ENCODE measurements around the gene ABLIM3.

ABLIM3 gene

DNA sequence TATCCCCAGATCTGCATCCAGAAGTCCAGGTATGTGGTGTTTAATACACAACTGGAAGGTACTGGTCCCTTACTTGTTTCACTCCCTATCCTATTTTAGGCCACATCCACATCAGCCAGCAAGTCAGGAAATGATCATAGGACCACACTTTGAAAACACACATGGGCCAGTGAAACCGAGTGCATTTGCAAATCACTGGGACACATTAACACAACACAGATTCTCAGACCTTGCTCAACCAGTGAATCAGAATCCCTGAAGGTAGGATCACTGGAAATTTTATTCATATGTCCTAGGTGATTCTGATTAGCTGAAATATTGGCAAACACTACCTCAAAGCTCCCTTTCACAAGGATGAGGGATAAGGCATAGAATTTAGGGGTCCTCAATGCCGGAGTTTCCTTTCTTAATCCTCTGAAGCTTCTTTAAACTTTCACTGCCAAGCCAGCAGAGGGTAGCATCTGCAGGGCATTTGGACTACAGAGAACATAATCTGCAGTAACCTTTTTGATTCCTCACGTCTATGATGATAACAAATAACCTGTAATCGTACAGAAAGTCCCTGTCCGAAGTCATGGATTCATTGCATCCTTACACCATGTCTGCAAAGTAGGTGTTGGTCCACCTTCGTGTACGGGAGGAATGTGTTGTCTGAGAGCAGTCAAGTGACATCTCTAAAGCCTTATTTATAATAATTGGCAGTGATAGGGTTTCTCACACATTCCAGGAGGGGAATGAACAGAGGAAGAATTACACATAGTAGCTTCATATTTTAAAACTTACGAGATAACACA lies 11.0 kb upstream of the ABLIM3 start:
- CTCF ChIA-PET: interaction anchor here (1.1 to 4.8 kb wide), 3 partner anchors 9 to 28 kb away, joined by 3 to 28 read pairs (median 3); partner anchors contain the start of gene ABLIM3
- POLR2A ChIA-PET: no interaction called here

DNA sequence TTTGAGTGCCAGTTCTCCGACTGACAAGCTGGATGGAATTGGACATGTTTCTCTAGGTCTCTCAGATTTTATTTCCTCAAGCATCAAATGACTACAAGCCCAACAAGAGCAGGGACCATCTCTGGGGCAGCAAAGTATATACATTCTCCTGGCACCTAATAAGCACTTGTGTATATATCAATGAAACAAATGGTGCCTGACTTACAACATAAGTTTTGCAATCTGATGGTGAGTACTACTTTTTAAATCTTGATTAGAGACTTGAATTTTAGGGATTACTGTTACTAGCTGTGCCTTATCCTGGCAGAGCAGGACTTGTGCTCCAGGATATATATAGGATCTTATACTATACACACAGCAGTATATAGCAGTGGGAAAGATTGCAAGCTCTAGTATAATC lies 8.8 kb upstream of the ABLIM3 start:
- ChIA-PET CTCF (interaction anchor here (0.9 to 4.8 kb wide), 3 partner anchors 9 to 402 kb away, joined by 3 to 28 read pairs (median 4); partner anchors contain the start of gene ABLIM3), POLR2A (no interaction called here)
- DNase-seq (ENCODE audit: extremely low spot score): no peak
- TF ChIP-seq, protein P1, sequence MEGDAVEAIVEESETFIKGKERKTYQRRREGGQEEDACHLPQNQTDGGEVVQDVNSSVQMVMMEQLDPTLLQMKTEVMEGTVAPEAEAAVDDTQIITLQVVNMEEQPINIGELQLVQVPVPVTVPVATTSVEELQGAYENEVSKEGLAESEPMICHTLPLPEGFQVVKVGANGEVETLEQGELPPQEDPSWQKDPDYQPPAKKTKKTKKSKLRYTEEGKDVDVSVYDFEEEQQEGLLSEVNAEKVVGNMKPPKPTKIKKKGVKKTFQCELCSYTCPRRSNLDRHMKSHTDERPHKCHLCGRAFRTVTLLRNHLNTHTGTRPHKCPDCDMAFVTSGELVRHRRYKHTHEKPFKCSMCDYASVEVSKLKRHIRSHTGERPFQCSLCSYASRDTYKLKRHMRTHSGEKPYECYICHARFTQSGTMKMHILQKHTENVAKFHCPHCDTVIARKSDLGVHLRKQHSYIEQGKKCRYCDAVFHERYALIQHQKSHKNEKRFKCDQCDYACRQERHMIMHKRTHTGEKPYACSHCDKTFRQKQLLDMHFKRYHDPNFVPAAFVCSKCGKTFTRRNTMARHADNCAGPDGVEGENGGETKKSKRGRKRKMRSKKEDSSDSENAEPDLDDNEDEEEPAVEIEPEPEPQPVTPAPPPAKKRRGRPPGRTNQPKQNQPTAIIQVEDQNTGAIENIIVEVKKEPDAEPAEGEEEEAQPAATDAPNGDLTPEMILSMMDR (IDR thresholded peaks at IDR 0.05; ENCODE audit: control extremely low read depth, extremely low read depth, low read depth, missing control alignments): no peak

More for the DNA sequence above, 11.0 kb upstream of the ABLIM3 start:
- no peak for DNase-seq (ENCODE audit: extremely low spot score)
- TF ChIP-seq, protein P1 (IDR thresholded peaks at IDR 0.05; ENCODE audit: control extremely low read depth, extremely low read depth, low read depth, missing control alignments): no peak

DNA sequence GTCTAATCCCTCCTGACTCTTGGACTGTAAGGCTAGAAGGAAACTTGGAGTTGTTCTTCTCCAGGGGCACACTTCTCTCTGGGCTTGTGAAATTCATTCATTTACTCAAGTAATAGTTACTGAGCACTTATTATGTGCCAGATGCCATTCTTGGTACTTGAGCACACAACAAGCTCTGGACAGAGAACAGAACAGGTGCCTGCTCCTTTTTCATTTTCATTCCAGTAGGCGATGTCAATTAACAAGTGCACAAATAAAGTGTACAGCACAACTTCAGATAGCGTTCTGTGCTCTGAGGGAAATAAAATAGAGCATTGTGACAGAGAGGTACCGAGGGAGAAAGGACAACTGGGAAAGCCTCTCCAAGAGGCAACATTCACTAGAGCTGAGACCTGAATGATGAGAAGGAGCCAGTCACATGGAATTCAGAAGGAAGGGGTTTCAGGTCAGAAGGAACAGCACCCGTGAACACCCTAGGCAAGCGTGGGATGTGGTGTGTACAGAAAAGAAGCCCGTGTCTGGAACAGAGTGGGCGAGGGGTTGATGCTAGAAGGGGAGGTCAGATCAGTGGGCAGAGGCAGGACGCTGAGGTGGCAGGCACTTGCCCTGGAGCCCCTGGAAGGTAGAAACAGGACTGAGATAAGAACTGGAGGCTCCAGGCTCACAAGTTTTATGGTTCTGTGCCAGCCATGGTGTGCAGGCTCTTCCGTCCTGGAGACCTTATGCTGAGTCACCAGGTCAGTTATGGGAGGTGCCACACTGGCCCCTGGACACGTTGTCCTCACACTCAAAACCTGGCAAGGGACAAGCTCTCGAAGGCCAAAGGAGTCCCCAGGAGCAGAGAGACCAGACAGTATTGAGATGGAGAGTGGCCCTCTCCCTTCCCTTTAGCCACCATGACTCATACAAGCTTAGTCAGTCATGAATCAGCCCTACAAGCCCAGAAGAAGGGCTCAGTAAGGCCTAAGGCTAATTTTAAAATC lies 7.2 kb upstream of the ABLIM3 start:
- CTCF ChIA-PET: no interaction called here
- DNase-seq (ENCODE audit: extremely low spot score): no peak
- TF ChIP-seq, protein P1 (IDR thresholded peaks at IDR 0.05; ENCODE audit: control extremely low read depth, extremely low read depth, low read depth, missing control alignments): no peak
- POLR2A ChIA-PET: no interaction called here

DNA sequence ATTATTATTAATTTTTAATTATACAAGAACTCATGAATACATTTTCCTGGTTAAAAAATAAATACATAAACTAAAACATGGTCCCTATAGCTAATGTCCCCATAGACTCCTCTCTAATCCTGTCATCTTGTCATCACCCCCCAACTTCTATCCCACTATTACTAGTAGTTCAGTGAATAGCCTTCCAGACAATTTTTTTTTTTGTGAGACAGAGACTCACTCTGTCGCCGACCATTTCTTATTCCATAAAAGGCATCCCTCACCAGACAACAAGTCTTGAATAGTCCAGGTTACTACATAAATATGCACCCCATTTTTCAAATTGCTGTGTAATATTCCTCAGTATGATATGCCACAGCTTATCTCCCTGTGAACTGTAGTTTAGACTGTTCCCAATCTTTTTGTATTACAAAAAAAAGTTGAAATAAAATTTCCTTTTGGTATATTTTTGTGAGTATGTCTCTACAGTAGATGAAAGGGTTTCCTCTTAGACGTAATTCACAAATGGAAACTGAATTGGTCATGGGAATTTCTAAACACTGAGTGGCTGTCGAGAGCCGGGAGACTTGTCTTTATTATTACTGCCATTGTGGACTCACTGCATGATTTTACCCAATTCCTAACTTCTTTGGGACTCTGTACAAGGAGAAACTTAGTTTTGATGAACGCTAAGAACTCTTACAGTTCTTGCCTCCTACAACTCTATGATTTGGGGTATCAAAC lies 6.4 kb upstream of the ABLIM3 start:
- TF ChIP-seq, protein P1 (IDR thresholded peaks at IDR 0.05; ENCODE audit: control extremely low read depth, extremely low read depth, low read depth, missing control alignments): no peak
- ChIA-PET CTCF (interaction anchor here (0.6 kb wide), 1 partner anchor 26 kb away, joined by 3 read pairs; no protein-coding TSS in a partner anchor), POLR2A (no interaction called here)
- no peak for DNase-seq (ENCODE audit: extremely low spot score)

DNA sequence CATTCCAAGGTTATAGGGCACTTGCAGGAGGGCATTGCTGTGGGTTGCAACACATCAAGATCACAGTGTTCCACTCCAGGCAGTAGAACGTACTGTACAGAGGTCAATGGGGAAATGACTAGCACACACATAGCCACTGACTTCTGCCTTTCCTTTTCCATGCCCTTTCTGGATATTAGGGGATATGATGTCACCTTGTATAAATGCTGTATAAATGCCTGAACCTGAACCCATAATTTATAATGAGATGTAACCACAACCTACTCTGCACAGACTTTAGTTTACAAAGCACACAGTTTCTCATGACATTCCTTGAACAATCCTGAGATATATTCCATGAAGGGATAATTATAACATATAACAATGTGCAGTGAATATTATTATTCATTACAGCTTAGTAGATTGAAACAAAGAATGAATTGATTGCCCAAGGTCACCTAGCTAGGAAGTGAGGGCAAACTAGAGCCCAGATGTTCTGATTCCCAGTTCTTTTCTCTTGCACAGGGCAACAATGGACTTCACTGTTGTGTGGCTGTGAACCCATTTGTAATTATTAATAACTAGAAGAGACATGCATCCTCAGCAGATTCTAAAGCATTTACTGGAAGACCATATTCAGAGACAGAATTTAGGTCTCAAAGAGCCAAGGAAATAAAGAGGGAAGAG lies 5.6 kb upstream of the ABLIM3 start:
- TF ChIP-seq, protein P1 (IDR thresholded peaks at IDR 0.05; ENCODE audit: control extremely low read depth, extremely low read depth, low read depth, missing control alignments): no peak
- no peak for DNase-seq (ENCODE audit: extremely low spot score)
- ChIA-PET POLR2A (no interaction called here), CTCF (interaction anchor here (0.6 kb wide), 2 partner anchors 10 to 25 kb away, joined by 3 read pairs; no protein-coding TSS in a partner anchor)

All from GM10248 (cell line).